ENCODE data around the gene SOX18. TPM values are rescaled to one million over a fixed set of nuclear protein-coding genes. Genes with fewer than 3 reads are reported as not detected.
A peak's percentile ranks its signal among the peaks of the same experiment; 100 is the strongest.

Gene SOX18
- total RNA-seq, 1 experiment from 2014 or later, result not detected

GRCh38 chr20:64083804-64084684, 34.6 kb upstream of the SOX18 start, which contains the start of gene LKAAEAR1:
TSS of gene LKAAEAR1 (minus strand) at chr20:64084398. CDS start at chr20:64084219, 179 bp downstream.
- Histone ChIP-seq H3K36me3 (ENCODE audit: insufficient read depth, low read length) (peaks cover 7% of the 10 kb centered on the region; the same call in 1 of the 2 replicates), H2AFZ (ENCODE audit: low read length) (no peak within 1 kb of the TSS), H3K9ac (ENCODE audit: low read length) (peak within 1 kb of the TSS; percentile 99), H3K79me2 (ENCODE audit: low read length) (peaks cover 16% of the 10 kb centered on the region; the same call in 1 of the 2 replicates), H3K9me2 (replicated peaks; ENCODE audit: insufficient read depth, low read length) (no peaks in the 10 kb centered on the region), H3K4me2 (ENCODE audit: low read depth, low read length, poor library complexity, severe bottlenecking) (peak within 1 kb of the TSS; percentile 73), H3K9me3 (ENCODE audit: low read length) (peaks cover 4% of the 10 kb centered on the region; the same call in 1 of the 2 replicates), H3K27me3 (ENCODE audit: low read length) (no peaks in the 10 kb centered on the region), H3K4me3 (ENCODE audit: low read length) (peak within 1 kb of the TSS; percentile 80), H3K4me1 (ENCODE audit: low read length) (peaks cover 30% of the 10 kb centered on the region), H3K27ac (ENCODE audit: low read length) (peak within 1 kb of the TSS; percentile 92), H4K20me1 (ENCODE audit: insufficient read depth, low read depth, low read length) (peaks cover 14% of the 10 kb centered on the region; the same call in 1 of the 2 replicates)
- DNase-seq, result no peak

- Histone ChIP-seq H3K4me3 (ENCODE audit: low read length) (peak overlapping the region; percentile 80), H3K27me3 (ENCODE audit: low read length) (no peaks in the 10 kb centered on the region), H3K27ac (ENCODE audit: low read length) (peak overlapping the region; percentile 92), H3K9me2 (replicated peaks; ENCODE audit: insufficient read depth, low read length) (no peaks in the 10 kb centered on the region), H3K4me1 (ENCODE audit: low read length) (peaks cover 32% of the 10 kb centered on the region), H3K79me2 (ENCODE audit: low read length) (peaks cover 16% of the 10 kb centered on the region; the same call in 1 of the 2 replicates), H4K20me1 (ENCODE audit: insufficient read depth, low read depth, low read length) (peaks cover 8% of the 10 kb centered on the region; the same call in 1 of the 2 replicates), H3K9ac (ENCODE audit: low read length) (peak overlapping the region; percentile 99), H3K9me3 (ENCODE audit: low read length) (peaks cover 4% of the 10 kb centered on the region; the same call in 1 of the 2 replicates), H3K4me2 (ENCODE audit: low read depth, low read length, poor library complexity, severe bottlenecking) (peak overlapping the region; percentile 73), H3K36me3 (ENCODE audit: insufficient read depth, low read length) (peaks cover 7% of the 10 kb centered on the region; the same call in 1 of the 2 replicates), H2AFZ (ENCODE audit: low read length) (no peak overlapping the region)
- DNase-seq, result peak; percentile 92
These were observed 34.0 kb upstream of the SOX18 start for GRCh38 chr20:64083378-64083803.

- H3K9ac ChIP-seq (ENCODE audit: low read length), result peak overlapping the region; percentile 99
- H3K4me2 ChIP-seq (ENCODE audit: low read depth, low read length, poor library complexity, severe bottlenecking), result peak overlapping the region; percentile 73
- H3K4me1 ChIP-seq (ENCODE audit: low read length), result peaks cover 33% of the 10 kb centered on the region
- H3K27ac ChIP-seq (ENCODE audit: low read length), result peak overlapping the region; percentile 92
- peak overlapping the region; percentile 80 for H3K4me3 ChIP-seq (ENCODE audit: low read length)
- peaks cover 4% of the 10 kb centered on the region; the same call in 1 of the 2 replicates for H3K9me3 ChIP-seq (ENCODE audit: low read length)
- H3K9me2 ChIP-seq (replicated peaks; ENCODE audit: insufficient read depth, low read length), result no peaks in the 10 kb centered on the region
- peaks cover 13% of the 10 kb centered on the region; the same call in 1 of the 2 replicates for H3K79me2 ChIP-seq (ENCODE audit: low read length)
- no peaks in the 10 kb centered on the region for H3K27me3 ChIP-seq (ENCODE audit: low read length)
- peaks cover 4% of the 10 kb centered on the region; the same call in 1 of the 2 replicates for H4K20me1 ChIP-seq (ENCODE audit: insufficient read depth, low read depth, low read length)
- no peak overlapping the region for H2AFZ ChIP-seq (ENCODE audit: low read length)
- peaks cover 7% of the 10 kb centered on the region; the same call in 1 of the 2 replicates for H3K36me3 ChIP-seq (ENCODE audit: insufficient read depth, low read length)
- DNase-seq, result peak; percentile 64
These were observed 33.5 kb upstream of the SOX18 start for GRCh38 chr20:64082820-64083377.

- peaks cover 11% of the 10 kb centered on the region; the same call in 1 of the 2 replicates for H3K79me2 ChIP-seq (ENCODE audit: low read length)
- no peaks in the 10 kb centered on the region for H3K9me2 ChIP-seq (replicated peaks; ENCODE audit: insufficient read depth, low read length)
- H3K36me3 ChIP-seq (ENCODE audit: insufficient read depth, low read length), result peaks cover 7% of the 10 kb centered on the region; the same call in 1 of the 2 replicates
- peak overlapping the region; percentile 92 for H3K27ac ChIP-seq (ENCODE audit: low read length)
- H3K9me3 ChIP-seq (ENCODE audit: low read length), result peaks cover 4% of the 10 kb centered on the region; the same call in 1 of the 2 replicates
- no peaks in the 10 kb centered on the region for H3K27me3 ChIP-seq (ENCODE audit: low read length)
- H3K4me1 ChIP-seq (ENCODE audit: low read length), result peaks cover 38% of the 10 kb centered on the region
- no peaks in the 10 kb centered on the region; the same call in 1 of the 2 replicates for H4K20me1 ChIP-seq (ENCODE audit: insufficient read depth, low read depth, low read length)
- peak overlapping the region; percentile 80 for H3K4me3 ChIP-seq (ENCODE audit: low read length)
- DNase-seq, result peak; percentile 65
- H3K9ac ChIP-seq (ENCODE audit: low read length), result peak overlapping the region; percentile 99
- no peak overlapping the region for H2AFZ ChIP-seq (ENCODE audit: low read length)
- H3K4me2 ChIP-seq (ENCODE audit: low read depth, low read length, poor library complexity, severe bottlenecking), result peak overlapping the region; percentile 73
These were observed 32.8 kb upstream of the SOX18 start for GRCh38 chr20:64082126-64082731.

GRCh38 chr20:64081624-64081964, 32.2 kb upstream of the SOX18 start:
- peak overlapping the region; percentile 92 for H3K27ac ChIP-seq (ENCODE audit: low read length)
- DNase-seq, result no peak
- peak overlapping the region; percentile 99 for H3K9ac ChIP-seq (ENCODE audit: low read length)
- no peaks in the 10 kb centered on the region; the same call in 1 of the 2 replicates for H4K20me1 ChIP-seq (ENCODE audit: insufficient read depth, low read depth, low read length)
- H2AFZ ChIP-seq (ENCODE audit: low read length), result no peak overlapping the region
- H3K4me3 ChIP-seq (ENCODE audit: low read length), result peak overlapping the region; percentile 80
- H3K9me2 ChIP-seq (replicated peaks; ENCODE audit: insufficient read depth, low read length), result no peaks in the 10 kb centered on the region
- H3K4me1 ChIP-seq (ENCODE audit: low read length), result peaks cover 44% of the 10 kb centered on the region
- H3K36me3 ChIP-seq (ENCODE audit: insufficient read depth, low read length), result peaks cover 4% of the 10 kb centered on the region; the same call in 1 of the 2 replicates
- peaks cover under 1% of the 10 kb centered on the region; the same call in 1 of the 2 replicates for H3K9me3 ChIP-seq (ENCODE audit: low read length)
- no peaks in the 10 kb centered on the region for H3K27me3 ChIP-seq (ENCODE audit: low read length)
- peak overlapping the region; percentile 73 for H3K4me2 ChIP-seq (ENCODE audit: low read depth, low read length, poor library complexity, severe bottlenecking)
- peaks cover 15% of the 10 kb centered on the region for H3K79me2 ChIP-seq (ENCODE audit: low read length)

GRCh38 chr20:64080813-64081623, 31.6 kb upstream of the SOX18 start:
- Histone ChIP-seq H3K9me3 (ENCODE audit: low read length) (no peaks in the 10 kb centered on the region), H3K4me3 (ENCODE audit: low read length) (peak overlapping the region; percentile 80), H3K36me3 (ENCODE audit: insufficient read depth, low read length) (peaks cover 6% of the 10 kb centered on the region; the same call in 1 of the 2 replicates), H3K9ac (ENCODE audit: low read length) (peak overlapping the region; percentile 99), H3K27ac (ENCODE audit: low read length) (peak overlapping the region; percentile 92), H3K4me1 (ENCODE audit: low read length) (peaks cover 50% of the 10 kb centered on the region), H4K20me1 (ENCODE audit: insufficient read depth, low read depth, low read length) (no peaks in the 10 kb centered on the region; the same call in 1 of the 2 replicates), H3K79me2 (ENCODE audit: low read length) (peaks cover 21% of the 10 kb centered on the region), H3K27me3 (ENCODE audit: low read length) (no peaks in the 10 kb centered on the region), H2AFZ (ENCODE audit: low read length) (no peak overlapping the region), H3K9me2 (replicated peaks; ENCODE audit: insufficient read depth, low read length) (no peaks in the 10 kb centered on the region), H3K4me2 (ENCODE audit: low read depth, low read length, poor library complexity, severe bottlenecking) (peak overlapping the region; percentile 73)
- DNase-seq, result no peak
